Stimulated activated naive CD8-positive, alpha-beta T cell treated with anti-CD3 and anti-CD28 coated beads, Interleukin-15, amount 100 ng/mL, for 72 hours (primary cell): ENCODE measurements around the gene EDC3.

Source experiments
- ATAC-seq: fragments of 150-1000 bp; cut with Tn5 transposase; 2 replicates; pipeline ENCODE4 v1.10.0; 2021; ENCODE audit warnings: mild to moderate bottlenecking, moderate library complexity
- DNase-seq, 2 donors: peaks; one replicate each; pipeline ENCODE4 v3.0.0; 2021 to 2022
- H3K27ac Mint-ChIP-seq, 2 donors: one replicate each; pipeline ENCODE4 v1.8.0; 2022; ENCODE audit warnings: mild to moderate bottlenecking in 2 of 2, mixed read lengths in 2 of 2, moderate library complexity in 2 of 2
- H3K27me3 Mint-ChIP-seq: one replicate; pipeline ENCODE4 v1.8.0; 2022; ENCODE audit warnings: mixed read lengths
- H3K4me1 Mint-ChIP-seq: one replicate; pipeline ENCODE4 v1.8.0; 2022; ENCODE audit warnings: mild to moderate bottlenecking, mixed read lengths
- H3K4me3 Mint-ChIP-seq, 2 donors: one replicate each; pipeline ENCODE4 v1.8.0; 2022; ENCODE audit warnings: mild to moderate bottlenecking in 2 of 2, mixed read lengths in 2 of 2, moderate library complexity in 1 of 2
- H3K9me3 Mint-ChIP-seq, 2 donors: one replicate each; pipeline ENCODE4 v1.8.0; 2022; ENCODE audit warnings: mixed read lengths in 2 of 2

EDC3 gene

DNA sequence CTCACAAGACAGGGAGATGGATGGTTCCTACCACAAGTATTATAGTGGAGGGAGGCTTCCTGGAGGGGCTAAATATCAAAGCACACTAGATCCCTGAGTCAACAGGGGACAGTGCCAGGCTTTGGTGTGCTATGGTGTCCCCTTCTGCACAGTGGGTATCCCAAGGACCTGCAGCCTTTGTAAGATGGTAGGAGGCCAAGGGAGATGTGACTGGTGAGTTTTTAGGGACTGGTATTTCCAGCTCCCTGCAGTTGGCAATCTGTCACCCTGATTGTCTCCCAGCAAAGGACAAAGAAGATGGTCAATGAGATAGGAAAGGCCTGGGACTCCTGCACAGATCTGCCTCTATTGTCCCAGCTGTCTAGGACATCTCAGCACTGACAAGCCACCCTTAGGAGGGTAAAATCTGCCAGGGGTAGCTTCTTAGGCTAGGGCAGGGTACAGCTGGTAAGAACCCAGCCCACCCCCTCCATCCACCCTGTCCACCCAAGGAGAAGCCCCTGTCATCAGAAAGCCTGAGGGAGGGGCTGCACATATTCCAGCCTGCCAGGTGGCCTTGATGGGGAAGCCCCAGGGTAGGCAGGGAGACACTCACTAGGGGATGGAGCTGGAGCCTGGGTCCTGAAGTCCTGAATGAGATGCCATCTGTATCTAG lies 28.9 kb upstream of the EDC3 start:
- ATAC-seq = no peak
- DNase-seq = no peak
- H3K9me3 Mint-ChIP-seq = no peaks in the 10 kb centered on the region
- peaks cover 11% of the 10 kb centered on the region for H3K27me3 Mint-ChIP-seq
- H3K4me3 Mint-ChIP-seq = peak overlapping the region; percentile 80 to 84
- peaks cover 35% of the 10 kb centered on the region for H3K4me1 Mint-ChIP-seq
- peak overlapping the region in 1 of 2 donors; percentile 93 for H3K27ac Mint-ChIP-seq

DNA sequence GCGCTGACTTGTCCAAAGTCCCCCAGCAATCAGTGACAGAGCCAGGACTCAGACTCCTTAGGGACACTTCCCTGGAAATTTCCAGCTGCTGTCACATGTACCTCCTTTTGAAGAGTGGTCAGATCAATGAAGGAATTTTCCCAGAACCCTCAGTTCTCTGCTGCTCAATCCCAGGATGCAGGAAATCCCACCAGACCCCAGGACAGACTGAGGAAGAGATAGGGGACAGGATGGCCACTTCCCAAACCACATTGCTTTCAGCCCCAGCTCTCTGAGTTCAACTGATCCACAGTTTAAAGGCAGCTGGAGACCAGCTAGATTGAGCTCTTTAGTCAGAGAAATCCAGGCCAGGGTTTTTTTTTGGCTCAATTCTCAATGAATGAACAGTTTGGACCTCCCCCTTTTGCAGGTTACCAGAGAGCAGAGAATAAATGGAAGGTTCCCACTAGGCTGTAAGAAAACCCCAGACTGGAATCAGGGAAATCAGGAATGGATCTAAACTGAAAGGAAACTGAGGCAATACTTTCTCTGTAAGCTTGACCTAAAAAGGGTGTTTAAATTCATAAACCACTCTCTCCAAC lies 28.0 kb upstream of the EDC3 start:
- DNase-seq = peak in 1 of 2 donors; percentile 29
- Mint-ChIP-seq H3K4me1 (peaks cover 35% of the 10 kb centered on the region), H3K27ac (no peak overlapping the region), H3K9me3 (no peaks in the 10 kb centered on the region), H3K4me3 (peak overlapping the region in 1 of 2 donors; percentile 50), H3K27me3 (peaks cover 11% of the 10 kb centered on the region)
- peak; percentile 33 for ATAC-seq

DNA sequence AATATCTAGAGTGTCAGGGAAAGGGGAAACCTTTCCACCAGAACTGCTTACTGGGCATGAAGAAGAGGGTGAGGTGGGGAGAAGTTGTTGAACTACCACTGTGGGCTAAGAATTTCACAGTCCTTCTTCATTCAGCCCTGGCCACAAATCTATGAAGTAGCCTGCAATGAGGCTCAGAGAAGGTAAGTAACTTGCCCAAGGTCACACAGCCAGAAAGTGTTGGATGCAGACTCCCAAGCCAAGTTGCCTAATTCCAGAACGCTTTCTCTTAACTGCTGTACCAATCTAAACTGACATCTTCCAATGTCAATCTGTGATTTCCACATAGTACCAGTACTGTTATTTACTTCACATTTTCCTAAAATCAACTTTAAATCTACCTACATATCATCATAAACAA lies 27.4 kb upstream of the EDC3 start:
- Mint-ChIP-seq H3K9me3 (no peaks in the 10 kb centered on the region), H3K27ac (no peak overlapping the region), H3K4me1 (peaks cover 35% of the 10 kb centered on the region), H3K4me3 (no peak overlapping the region), H3K27me3 (peaks cover 11% of the 10 kb centered on the region)
- ATAC-seq (no peak), DNase-seq (no peak)

- H3K9me3 Mint-ChIP-seq = no peaks in the 10 kb centered on the region
- DNase-seq = no peak
- peaks cover 32% of the 10 kb centered on the region for H3K4me1 Mint-ChIP-seq
- peaks cover 10% of the 10 kb centered on the region for H3K27me3 Mint-ChIP-seq
- no peak for ATAC-seq
- no peak overlapping the region for H3K27ac Mint-ChIP-seq
- H3K4me3 Mint-ChIP-seq = peak overlapping the region in 1 of 2 donors; percentile 3
Measured at GRCh38 chr15:74722591-74722990, 26.8 kb upstream of the EDC3 start.

GRCh38 chr15:74716651-74717050 lies 20.8 kb upstream of the EDC3 start:
- H3K9me3 Mint-ChIP-seq = no peaks in the 10 kb centered on the region
- no peak overlapping the region for H3K4me3 Mint-ChIP-seq
- ATAC-seq = no peak
- no peaks in the 10 kb centered on the region for H3K4me1 Mint-ChIP-seq
- no peak overlapping the region for H3K27ac Mint-ChIP-seq
- H3K27me3 Mint-ChIP-seq = no peaks in the 10 kb centered on the region
- no peak for DNase-seq

DNA sequence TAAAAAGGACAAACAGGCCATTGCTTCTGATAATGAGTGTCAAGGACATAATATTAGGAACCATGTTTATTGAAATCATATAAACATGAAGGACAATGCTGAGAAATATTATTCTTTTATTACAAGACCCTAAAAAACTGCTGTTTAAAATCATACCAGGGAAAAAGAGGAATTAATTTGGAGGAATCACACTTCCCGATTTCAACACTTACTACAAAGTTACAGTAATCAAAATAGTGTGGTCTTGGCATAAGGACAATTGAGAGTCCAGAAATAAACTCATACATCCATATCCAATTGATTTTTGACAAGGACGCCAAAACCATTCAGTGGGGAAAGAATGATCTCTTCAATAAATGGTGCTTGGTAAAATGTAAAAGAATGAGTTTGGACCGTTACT lies 16.5 kb upstream of the EDC3 start:
- H3K27ac Mint-ChIP-seq = no peak overlapping the region
- H3K9me3 Mint-ChIP-seq = no peaks in the 10 kb centered on the region
- H3K27me3 Mint-ChIP-seq = peaks cover 21% of the 10 kb centered on the region
- H3K4me3 Mint-ChIP-seq = no peak overlapping the region
- ATAC-seq (no peak), DNase-seq (no peak)
- peaks cover 6% of the 10 kb centered on the region for H3K4me1 Mint-ChIP-seq

DNA sequence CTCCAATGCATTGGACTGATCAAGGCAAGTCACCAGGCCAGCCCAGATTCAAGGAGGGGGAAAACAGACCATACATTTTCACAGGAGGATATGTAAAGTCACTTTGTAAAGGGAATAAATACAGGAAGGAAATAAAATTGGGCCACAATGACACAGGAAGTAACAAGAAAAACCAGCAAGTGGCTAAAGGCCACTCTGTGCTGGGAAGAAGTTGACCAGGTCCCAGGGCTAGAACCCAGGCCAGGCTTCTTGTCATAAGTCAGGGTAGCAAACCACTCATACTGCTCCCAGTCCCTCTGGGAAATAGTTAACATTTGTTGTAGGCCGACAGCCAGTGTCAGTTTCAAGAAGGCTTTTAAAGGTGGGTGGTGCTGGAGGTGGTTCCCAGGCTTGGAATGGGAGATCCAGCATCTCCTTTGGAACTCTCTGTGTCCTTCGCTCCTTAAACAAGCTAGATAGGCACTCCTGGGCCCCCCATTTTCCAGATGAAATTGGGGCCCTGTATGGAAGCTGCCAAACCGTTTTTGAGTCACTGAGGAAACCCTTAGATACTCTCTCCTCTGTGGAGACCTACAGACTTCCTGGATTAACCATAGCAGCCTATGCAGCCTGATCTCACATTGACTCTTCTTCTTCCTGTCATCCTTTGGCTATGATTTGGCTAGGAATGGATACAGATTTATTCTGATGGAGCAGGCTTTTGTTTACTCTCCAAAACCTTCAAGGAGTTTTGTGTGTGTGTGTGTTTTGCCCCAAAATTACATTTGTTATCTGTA lies 14.7 kb upstream of the EDC3 start:
- no peak for DNase-seq
- no peaks in the 10 kb centered on the region for H3K9me3 Mint-ChIP-seq
- no peak overlapping the region for H3K27ac Mint-ChIP-seq
- H3K4me1 Mint-ChIP-seq = peaks cover 6% of the 10 kb centered on the region
- H3K27me3 Mint-ChIP-seq = peaks cover 35% of the 10 kb centered on the region
- H3K4me3 Mint-ChIP-seq = no peak overlapping the region
- ATAC-seq = no peak

GRCh38 chr15:74709892-74710291 lies 14.1 kb upstream of the EDC3 start:
- Mint-ChIP-seq H3K9me3 (no peaks in the 10 kb centered on the region), H3K4me1 (peaks cover 6% of the 10 kb centered on the region), H3K4me3 (no peak overlapping the region), H3K27me3 (peaks cover 41% of the 10 kb centered on the region), H3K27ac (no peak overlapping the region)
- ATAC-seq (no peak), DNase-seq (no peak)

GRCh38 chr15:74709011-74709410 lies 13.2 kb upstream of the EDC3 start:
- no peak for DNase-seq
- ATAC-seq = no peak
- no peaks in the 10 kb centered on the region for H3K9me3 Mint-ChIP-seq
- no peak overlapping the region for H3K4me3 Mint-ChIP-seq
- H3K27me3 Mint-ChIP-seq = peaks cover 45% of the 10 kb centered on the region
- H3K4me1 Mint-ChIP-seq = peaks cover 6% of the 10 kb centered on the region
- no peak overlapping the region for H3K27ac Mint-ChIP-seq

DNA sequence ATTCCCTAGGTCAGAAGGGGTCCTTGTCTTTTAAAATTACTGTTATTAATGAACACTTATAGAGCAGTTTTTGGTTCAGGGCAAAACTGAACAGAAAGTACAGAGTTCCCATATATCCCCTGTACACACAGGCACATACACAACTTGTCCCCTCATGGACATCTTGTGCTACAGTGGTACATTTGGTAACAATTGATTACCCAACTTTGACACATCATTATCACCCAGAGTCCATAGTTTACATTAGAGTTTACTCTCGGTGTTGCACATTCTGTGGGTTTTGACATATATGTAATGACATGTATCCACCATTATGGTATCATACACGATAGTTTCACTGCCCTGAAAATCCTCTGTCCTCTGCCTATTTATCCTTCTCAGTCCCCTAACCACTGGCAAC lies 984 bp upstream of the EDC3 start:
- Mint-ChIP-seq H3K9me3 (no peaks in the 10 kb centered on the region), H3K4me3 (peak overlapping the region; percentile 99 to 100), H3K27me3 (peaks cover 5% of the 10 kb centered on the region), H3K4me1 (peaks cover 44% of the 10 kb centered on the region), H3K27ac (peak overlapping the region in 1 of 2 donors; percentile 99)
- ATAC-seq (no peak), DNase-seq (no peak)

GRCh38 chr15:74696398-74696729 lies 540 bp upstream of the EDC3 start:
- peaks cover 44% of the 10 kb centered on the region for H3K4me1 Mint-ChIP-seq
- DNase-seq = no peak
- no peaks in the 10 kb centered on the region for H3K9me3 Mint-ChIP-seq
- ATAC-seq = peak; percentile 54
- H3K27me3 Mint-ChIP-seq = peaks cover 1% of the 10 kb centered on the region
- H3K4me3 Mint-ChIP-seq = peak overlapping the region; percentile 99 to 100
- peak overlapping the region; percentile 99 to 100 for H3K27ac Mint-ChIP-seq

- ATAC-seq = no peak
- H3K27me3 Mint-ChIP-seq = no peaks in the 10 kb centered on the region
- H3K9me3 Mint-ChIP-seq = no peaks in the 10 kb centered on the region
Measured at GRCh38 chr15:74692327-74692726, 3.5 kb downstream of the EDC3 start.

DNA sequence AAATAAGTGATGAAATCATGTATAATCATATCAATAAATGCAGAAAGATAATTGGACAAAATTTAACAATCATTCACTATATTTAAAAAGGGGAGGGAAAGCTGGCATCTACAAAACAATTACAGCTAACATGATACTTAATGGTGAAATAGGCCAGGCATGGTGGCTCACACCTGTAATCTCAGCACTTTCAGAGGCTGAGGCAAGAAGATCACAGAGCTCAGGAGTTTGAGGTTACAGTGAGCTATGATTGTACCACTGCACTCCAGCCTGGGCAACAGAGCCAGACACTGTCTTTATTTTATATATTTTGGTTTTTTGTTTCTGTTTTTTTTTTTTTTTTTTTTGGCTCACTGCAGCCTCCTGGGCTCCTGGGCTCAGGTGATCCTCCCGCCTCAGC lies 12.1 kb downstream of the EDC3 start:
- ATAC-seq (no peak), DNase-seq (no peak)
- H3K27me3 Mint-ChIP-seq = no peaks in the 10 kb centered on the region
- no peak overlapping the region for H3K27ac Mint-ChIP-seq
- H3K4me3 Mint-ChIP-seq = no peak overlapping the region
- H3K9me3 Mint-ChIP-seq = peaks cover 6 to 10% of the 10 kb centered on the region in 2 donors
- peaks cover 5% of the 10 kb centered on the region for H3K4me1 Mint-ChIP-seq

More at GRCh38 chr15:74692327-74692726, 3.5 kb downstream of the EDC3 start:
- no peak for DNase-seq
- Mint-ChIP-seq H3K4me1 (peaks cover 44% of the 10 kb centered on the region), H3K27ac (no peak overlapping the region), H3K4me3 (no peak overlapping the region)

DNA sequence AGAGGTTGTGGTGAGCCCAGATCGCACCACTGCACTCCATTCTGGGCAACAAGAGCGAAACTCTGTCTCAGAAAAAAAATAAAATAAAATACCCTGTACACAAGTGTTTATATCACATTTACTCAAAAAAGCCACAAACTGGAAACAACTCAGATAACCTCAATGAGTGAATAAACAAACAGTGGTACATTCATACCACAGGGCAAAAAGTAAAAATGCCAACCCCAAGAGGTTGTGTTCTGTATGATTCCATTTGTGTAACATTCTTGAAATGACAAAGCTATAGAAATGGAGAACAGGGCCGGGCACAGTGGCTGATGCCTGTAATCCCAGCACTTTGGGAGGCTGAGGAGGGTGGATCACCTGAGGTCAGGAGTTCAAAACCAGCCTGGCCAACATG lies 12.9 kb downstream of the EDC3 start:
- H3K4me3 Mint-ChIP-seq = no peak overlapping the region
- peaks cover 6 to 10% of the 10 kb centered on the region in 2 donors for H3K9me3 Mint-ChIP-seq
- H3K27ac Mint-ChIP-seq = peak overlapping the region in 1 of 2 donors; percentile 46
- DNase-seq (no peak), ATAC-seq (peak; percentile 45)
- H3K27me3 Mint-ChIP-seq = no peaks in the 10 kb centered on the region
- peaks cover 5% of the 10 kb centered on the region for H3K4me1 Mint-ChIP-seq

- Mint-ChIP-seq H3K27me3 (no peaks in the 10 kb centered on the region), H3K27ac (no peak overlapping the region), H3K9me3 (peaks cover 6 to 10% of the 10 kb centered on the region in 2 donors), H3K4me1 (peaks cover 20% of the 10 kb centered on the region), H3K4me3 (no peak overlapping the region)
- no peak for ATAC-seq
- DNase-seq = no peak
Measured at GRCh38 chr15:74680456-74680855, 15.4 kb downstream of the EDC3 start.

DNA sequence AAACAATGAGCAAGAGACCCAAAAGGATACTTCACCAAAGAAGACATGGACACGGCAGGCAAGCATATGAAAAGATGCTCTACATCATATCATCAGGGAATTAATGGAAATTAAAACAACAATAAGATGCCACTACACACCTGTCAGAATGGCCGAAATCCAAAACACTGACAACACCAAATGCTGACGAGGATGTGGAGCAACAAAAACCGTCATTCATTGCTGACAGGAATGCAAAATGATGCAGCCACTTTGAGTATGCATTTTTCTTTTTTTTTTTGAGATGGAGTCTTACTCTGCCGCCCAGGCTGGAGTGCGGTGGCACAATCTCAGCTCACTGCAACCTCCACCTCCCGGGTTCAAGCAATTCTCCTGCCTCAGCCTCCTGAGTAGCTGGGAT lies 19.0 kb downstream of the EDC3 start:
- peaks cover 20% of the 10 kb centered on the region for H3K4me1 Mint-ChIP-seq
- no peaks in the 10 kb centered on the region for H3K27me3 Mint-ChIP-seq
- no peaks in the 10 kb centered on the region for H3K9me3 Mint-ChIP-seq
- ATAC-seq (no peak), DNase-seq (no peak)
- no peak overlapping the region for H3K27ac Mint-ChIP-seq
- no peak overlapping the region for H3K4me3 Mint-ChIP-seq
